Activated CD4-positive, alpha-beta T cell treated with anti-CD3 and anti-CD28 coated beads, Interleukin-2, amount 10 ng/mL, durations not matched to agents 7 days and 5 days (primary cell): ENCODE data around the gene OSBPL5. TPM values are rescaled to one million over a fixed set of nuclear protein-coding genes. Genes with fewer than 3 reads are reported as not detected.

Experiments
- CTCF ChIA-PET: fragments of 350-600 bp; sonication (Branson Sonifier 250); formaldehyde crosslinking; loops from one replicate; lab custom pipeline; 2021; ENCODE audit warnings: antibody characterized with exemption; lab: Charles Lee
- POLR2A ChIA-PET: fragments of 350-600 bp; sonication (Branson Sonifier 250); formaldehyde crosslinking; loops from one replicate; lab custom pipeline; 2021; ENCODE audit warnings: antibody characterized with exemption; lab: Charles Lee
- DNase-seq: peaks from one replicate; pipeline ENCODE4 v3.0.0-alpha.2; 2020
- H3K27ac Mint-ChIP-seq: one replicate; pipeline ENCODE4 v1.8.0; 2021; ENCODE audit warnings: mild to moderate bottlenecking, moderate library complexity, mixed read lengths
- H3K27me3 Mint-ChIP-seq: one replicate; pipeline ENCODE4 v1.8.0; 2021; ENCODE audit warnings: mixed read lengths
- H3K36me3 Mint-ChIP-seq: one replicate; pipeline ENCODE4 v1.8.0; 2021; ENCODE audit warnings: low read depth, mixed read lengths
- H3K4me1 Mint-ChIP-seq: one replicate; pipeline ENCODE4 v1.8.0; 2021; ENCODE audit warnings: mixed read lengths
- H3K4me3 Mint-ChIP-seq: one replicate; pipeline ENCODE4 v1.8.0; 2021; ENCODE audit warnings: mild to moderate bottlenecking, moderate library complexity, mixed read lengths
- H3K9me3 Mint-ChIP-seq: one replicate; pipeline ENCODE4 v1.8.0; 2021; ENCODE audit warnings: mixed read lengths
- total RNA-seq, 2 experiments: library from RNA; stranded (reverse); gene quantifications; one replicate each; pipeline ENCODE4 v1.2.3, GENCODE V29; 2021

OSBPL5 gene
- total RNA-seq, 2 experiments from 2014 or later, result 9.6 to 12.0 TPM

- H3K4me3 Mint-ChIP-seq, result no peak overlapping the region
- no peaks in the 10 kb centered on the region for H3K36me3 Mint-ChIP-seq
- DNase-seq, result no peak
- CTCF ChIA-PET, result interaction anchor here (0.6 kb wide), 1 partner anchor 1417 kb away, joined by 3 read pairs; no protein-coding TSS in a partner anchor
- POLR2A ChIA-PET, result no interaction called here
- H3K27ac Mint-ChIP-seq, result no peak overlapping the region
- H3K27me3 Mint-ChIP-seq, result peaks cover 8% of the 10 kb centered on the region
- no peaks in the 10 kb centered on the region for H3K9me3 Mint-ChIP-seq
- H3K4me1 Mint-ChIP-seq, result no peaks in the 10 kb centered on the region
Observed at GRCh38 chr11:3202305-3202704, 37.2 kb upstream of the OSBPL5 start.

- Mint-ChIP-seq H3K27ac (no peak overlapping the region), H3K4me1 (no peaks in the 10 kb centered on the region), H3K9me3 (no peaks in the 10 kb centered on the region), H3K27me3 (peaks cover 8% of the 10 kb centered on the region), H3K4me3 (no peak overlapping the region), H3K36me3 (no peaks in the 10 kb centered on the region)
- CTCF ChIA-PET, result interaction anchor here (0.6 kb wide), 1 partner anchor 1416 kb away, joined by 3 read pairs; no protein-coding TSS in a partner anchor
- DNase-seq, result no peak
- POLR2A ChIA-PET, result no interaction called here
Observed at GRCh38 chr11:3201677-3202181, 36.6 kb upstream of the OSBPL5 start.

GRCh38 chr11:3201112-3201581 is 36.0 kb upstream of the OSBPL5 start:
- POLR2A ChIA-PET, result no interaction called here
- Mint-ChIP-seq H3K4me1 (no peaks in the 10 kb centered on the region), H3K27me3 (peaks cover 8% of the 10 kb centered on the region), H3K27ac (no peak overlapping the region), H3K36me3 (no peaks in the 10 kb centered on the region), H3K9me3 (no peaks in the 10 kb centered on the region), H3K4me3 (no peak overlapping the region)
- CTCF ChIA-PET, result no interaction called here
- no peak for DNase-seq

GRCh38 chr11:3200388-3201111 is 35.4 kb upstream of the OSBPL5 start:
- ChIA-PET CTCF (no interaction called here), POLR2A (no interaction called here)
- no peaks in the 10 kb centered on the region for H3K4me1 Mint-ChIP-seq
- DNase-seq, result no peak
- H3K4me3 Mint-ChIP-seq, result no peak overlapping the region
- H3K36me3 Mint-ChIP-seq, result no peaks in the 10 kb centered on the region
- no peak overlapping the region for H3K27ac Mint-ChIP-seq
- H3K27me3 Mint-ChIP-seq, result peaks cover 8% of the 10 kb centered on the region
- H3K9me3 Mint-ChIP-seq, result no peaks in the 10 kb centered on the region

- no peak for DNase-seq
- Mint-ChIP-seq H3K4me3 (no peak overlapping the region), H3K27ac (no peak overlapping the region), H3K4me1 (no peaks in the 10 kb centered on the region), H3K36me3 (no peaks in the 10 kb centered on the region), H3K9me3 (no peaks in the 10 kb centered on the region), H3K27me3 (peaks cover 8% of the 10 kb centered on the region)
- CTCF ChIA-PET, result no interaction called here
- POLR2A ChIA-PET, result no interaction called here
Observed at GRCh38 chr11:3199537-3200295, 34.6 kb upstream of the OSBPL5 start.

- Mint-ChIP-seq H3K36me3 (no peaks in the 10 kb centered on the region), H3K27ac (no peak overlapping the region), H3K4me1 (no peaks in the 10 kb centered on the region), H3K9me3 (no peaks in the 10 kb centered on the region), H3K27me3 (peaks cover 8% of the 10 kb centered on the region), H3K4me3 (no peak overlapping the region)
- ChIA-PET CTCF (no interaction called here), POLR2A (no interaction called here)
- no peak for DNase-seq
Observed at GRCh38 chr11:3198815-3199214, 33.7 kb upstream of the OSBPL5 start.

- Mint-ChIP-seq H3K4me1 (no peaks in the 10 kb centered on the region), H3K9me3 (no peaks in the 10 kb centered on the region), H3K27ac (no peak overlapping the region), H3K36me3 (no peaks in the 10 kb centered on the region), H3K27me3 (peaks cover 6% of the 10 kb centered on the region), H3K4me3 (no peak overlapping the region)
- ChIA-PET POLR2A (no interaction called here), CTCF (no interaction called here)
- DNase-seq, result no peak
Observed at GRCh38 chr11:3197878-3198528, 32.9 kb upstream of the OSBPL5 start.

- no peak for DNase-seq
- H3K36me3 Mint-ChIP-seq, result no peaks in the 10 kb centered on the region
- CTCF ChIA-PET, result no interaction called here
- no peak overlapping the region for H3K27ac Mint-ChIP-seq
- H3K9me3 Mint-ChIP-seq, result no peaks in the 10 kb centered on the region
- H3K4me1 Mint-ChIP-seq, result no peaks in the 10 kb centered on the region
- POLR2A ChIA-PET, result no interaction called here
- no peaks in the 10 kb centered on the region for H3K27me3 Mint-ChIP-seq
- no peak overlapping the region for H3K4me3 Mint-ChIP-seq
Observed at GRCh38 chr11:3197044-3197695, 32.1 kb upstream of the OSBPL5 start.

GRCh38 chr11:3196161-3197043 is 31.3 kb upstream of the OSBPL5 start:
- Mint-ChIP-seq H3K27me3 (no peaks in the 10 kb centered on the region), H3K36me3 (no peaks in the 10 kb centered on the region), H3K4me1 (no peaks in the 10 kb centered on the region), H3K27ac (no peak overlapping the region), H3K9me3 (no peaks in the 10 kb centered on the region), H3K4me3 (no peak overlapping the region)
- CTCF ChIA-PET, result no interaction called here
- no peak for DNase-seq
- POLR2A ChIA-PET, result no interaction called here

- H3K36me3 Mint-ChIP-seq, result no peaks in the 10 kb centered on the region
- H3K27me3 Mint-ChIP-seq, result no peaks in the 10 kb centered on the region
- no peaks in the 10 kb centered on the region for H3K9me3 Mint-ChIP-seq
- H3K4me3 Mint-ChIP-seq, result no peak overlapping the region
- CTCF ChIA-PET, result no interaction called here
- DNase-seq, result no peak
- H3K27ac Mint-ChIP-seq, result no peak overlapping the region
- H3K4me1 Mint-ChIP-seq, result no peaks in the 10 kb centered on the region
- POLR2A ChIA-PET, result no interaction called here
Observed at GRCh38 chr11:3195251-3196160, 30.4 kb upstream of the OSBPL5 start.

GRCh38 chr11:3194016-3194816 is 29.1 kb upstream of the OSBPL5 start:
- H3K27ac Mint-ChIP-seq, result no peak overlapping the region
- no peaks in the 10 kb centered on the region for H3K27me3 Mint-ChIP-seq
- ChIA-PET POLR2A (no interaction called here), CTCF (no interaction called here)
- no peaks in the 10 kb centered on the region for H3K9me3 Mint-ChIP-seq
- no peaks in the 10 kb centered on the region for H3K4me1 Mint-ChIP-seq
- H3K4me3 Mint-ChIP-seq, result no peak overlapping the region
- no peaks in the 10 kb centered on the region for H3K36me3 Mint-ChIP-seq
- no peak for DNase-seq
